ENCODE measurements around the gene MGST3.

- no peak for TF ChIP-seq CTCF (optimal IDR thresholded peaks at IDR 0.05 in 1 of 3, IDR thresholded peaks at IDR 0.05 in 1 of 3, conservative IDR thresholded peaks at IDR 0.05 in 1 of 3; ENCODE audit: extremely low read depth in 1 of 3, insufficient read depth in 2 of 3, low read length in 3 of 3)
- no peak for TF ChIP-seq EZH2 (IDR thresholded peaks at IDR 0.05; ENCODE audit: low read length)
Measured at GRCh38 chr1:165641231-165641987, 10.4 kb downstream of the MGST3 start.

All from keratinocyte (primary cell).